Stimulated activated CD4-positive, alpha-beta T cell treated with anti-CD3 and anti-CD28 coated beads, Interleukin-4, amount 100 ng/mL, for 24 hours (primary cell): ENCODE results near the gene URM1.

ENCODE experiments used
- DNase-seq: peaks from one replicate; pipeline ENCODE4 v3.0.0-alpha.2; 2020

URM1 gene

GRCh38 chr9:128388150-128388549 lies 17.0 kb downstream of the URM1 start:
- no peak for DNase-seq

GRCh38 chr9:128389395-128390149 lies 18.4 kb downstream of the URM1 start:
- no peak for DNase-seq

GRCh38 chr9:128390150-128390812 lies 19.1 kb downstream of the URM1 start:
- no peak for DNase-seq

GRCh38 chr9:128390813-128391711 lies 19.9 kb downstream of the URM1 start:
- DNase-seq, result no peak

GRCh38 chr9:128391956-128392301 lies 20.8 kb downstream of the URM1 start:
- no peak for DNase-seq

- DNase-seq, result no peak
Observed at GRCh38 chr9:128392302-128393144, 21.3 kb downstream of the URM1 start.

DNA sequence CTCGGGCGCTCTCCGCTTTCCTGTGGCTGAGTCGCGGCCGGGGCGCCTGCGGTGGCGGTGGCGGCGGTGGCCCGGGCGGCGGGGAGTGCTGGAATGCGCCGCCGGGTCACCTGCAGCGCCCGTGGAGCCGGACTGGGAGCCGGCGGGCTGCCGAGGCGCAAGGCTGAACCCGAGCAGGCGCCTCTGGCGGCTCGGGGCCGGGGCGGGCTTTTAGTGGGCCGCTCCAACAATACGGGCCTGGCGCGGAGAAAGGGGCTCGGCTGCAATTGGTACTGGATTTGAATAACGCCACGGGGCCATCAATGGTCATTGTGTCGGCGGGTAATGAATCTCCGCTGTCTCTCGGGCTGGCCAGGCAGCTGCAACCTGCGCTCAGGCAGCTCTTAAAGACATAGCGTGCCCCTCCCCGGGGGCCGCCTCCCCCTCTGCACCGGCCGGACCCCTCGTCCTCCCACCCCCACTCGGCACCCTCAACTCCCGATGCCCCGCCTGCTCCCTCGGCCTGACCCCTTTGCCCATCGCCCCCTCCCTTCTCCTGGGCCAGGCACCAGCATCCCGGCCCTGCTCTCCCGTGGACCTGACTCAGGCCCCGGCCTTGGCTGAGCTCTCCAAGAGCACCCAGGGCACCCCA lies 22.1 kb downstream of the URM1 start:
- DNase-seq, result no peak

DNA sequence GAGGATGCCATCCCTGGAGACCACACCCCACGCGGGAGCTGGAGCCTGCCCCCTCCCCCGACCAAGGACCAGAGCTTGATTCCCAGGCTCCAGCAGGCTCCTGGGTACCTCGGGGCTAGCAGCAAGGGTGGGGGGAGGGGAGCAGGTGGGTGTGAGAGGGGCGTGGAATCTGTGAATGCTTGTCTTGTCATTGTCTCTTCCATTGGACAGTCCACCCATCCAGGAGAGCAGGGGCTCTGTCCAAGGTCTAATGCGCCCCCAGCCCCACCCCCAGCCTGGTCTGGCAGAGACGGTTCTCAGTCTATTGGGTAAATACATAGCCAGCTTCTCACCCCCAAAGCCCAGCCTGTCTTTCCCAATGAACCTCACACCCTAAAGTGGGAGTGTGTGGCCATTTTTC lies 22.8 kb downstream of the URM1 start:
- no peak for DNase-seq

DNA sequence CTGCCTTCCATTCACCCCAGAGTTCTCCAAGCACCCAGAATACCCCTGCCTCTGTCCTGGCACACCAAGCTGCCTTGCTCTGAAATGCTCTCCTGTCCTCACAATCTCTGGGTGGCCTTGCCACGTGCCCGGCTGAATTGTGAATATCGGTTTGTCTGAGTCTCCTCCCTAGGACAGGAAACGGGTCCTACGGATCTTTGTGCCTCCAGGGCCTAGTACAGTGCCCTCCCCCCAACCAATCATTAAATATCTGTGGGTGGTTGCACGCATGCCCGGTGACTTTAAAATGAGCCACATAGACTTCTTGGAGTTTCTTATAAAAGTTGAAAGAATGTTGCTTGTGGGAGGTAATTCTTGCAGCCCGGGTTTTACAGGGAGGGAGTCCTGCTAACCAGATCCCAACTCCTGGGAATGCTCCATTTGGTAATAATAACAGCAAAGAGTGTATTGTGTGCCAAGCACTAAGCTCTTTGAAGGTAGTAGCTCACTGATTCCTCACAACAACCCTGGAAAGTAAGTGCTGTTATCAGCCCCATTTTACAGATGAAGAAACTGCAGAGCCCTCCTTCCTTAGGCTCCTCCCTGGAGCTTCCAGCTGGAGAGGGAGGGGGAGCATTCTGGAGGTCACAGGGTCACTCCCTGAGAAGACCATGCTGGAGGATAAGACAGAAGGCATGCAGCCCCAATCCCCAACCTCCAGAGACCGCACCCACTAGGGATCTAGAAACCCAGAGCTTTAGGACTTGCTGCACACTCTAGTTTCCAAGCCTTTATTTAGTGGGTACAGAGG lies 23.4 kb downstream of the URM1 start:
- DNase-seq, result no peak

GRCh38 chr9:128396970-128397613 lies 25.9 kb downstream of the URM1 start:
- DNase-seq, result no peak

GRCh38 chr9:128397831-128398230 lies 26.7 kb downstream of the URM1 start:
- DNase-seq, result no peak

GRCh38 chr9:128399861-128400260 lies 28.7 kb downstream of the URM1 start:
- no peak for DNase-seq

DNA sequence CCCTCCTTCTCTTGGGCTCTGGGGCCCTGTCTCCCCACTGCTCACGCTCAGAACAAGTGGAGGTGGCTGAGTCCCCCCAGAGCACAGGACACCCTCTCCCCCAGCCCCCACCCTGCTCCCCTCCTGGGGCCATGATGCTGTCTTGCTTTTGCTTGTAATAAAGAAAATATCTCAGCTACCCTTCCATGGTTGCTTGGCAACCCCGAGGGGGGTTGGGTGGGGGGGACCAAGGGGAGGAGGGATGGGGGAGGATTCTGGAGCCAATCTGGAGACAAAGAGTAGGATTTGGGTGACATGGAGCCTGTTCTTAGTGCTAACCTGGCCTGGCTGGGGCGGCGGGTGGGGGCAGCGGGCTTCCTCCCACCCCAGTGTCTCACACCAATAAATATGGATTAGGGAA lies 33.4 kb downstream of the URM1 start:
- no peak for DNase-seq

GRCh38 chr9:128405077-128405779 lies 34.1 kb downstream of the URM1 start:
- no peak for DNase-seq

- no peak for DNase-seq
Observed at GRCh38 chr9:128405780-128406171, 34.6 kb downstream of the URM1 start.

GRCh38 chr9:128406848-128407391 lies 35.7 kb downstream of the URM1 start:
- no peak for DNase-seq

- no peak for DNase-seq
Observed at GRCh38 chr9:128408963-128409431, 37.8 kb downstream of the URM1 start.

DNA sequence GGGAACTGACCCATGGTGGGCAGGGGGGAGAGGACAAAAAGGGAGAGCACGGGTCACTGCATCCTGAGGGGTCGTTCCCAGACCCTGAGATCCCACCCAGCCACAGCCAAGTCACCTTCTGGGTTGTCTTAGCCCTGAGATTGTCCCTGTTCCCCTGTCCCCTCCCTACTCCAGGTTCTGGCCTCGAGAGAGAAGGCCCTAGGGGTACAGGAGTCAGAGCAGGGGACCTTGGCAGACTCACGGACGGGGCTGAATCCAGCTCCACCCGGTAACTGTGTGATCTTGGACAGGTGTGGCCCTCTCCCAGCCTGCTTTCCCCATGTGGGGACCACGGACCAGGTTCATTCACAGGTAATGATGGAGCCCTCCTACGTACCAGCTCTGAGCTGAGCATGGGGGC lies 38.3 kb downstream of the URM1 start:
- DNase-seq, result no peak

DNA sequence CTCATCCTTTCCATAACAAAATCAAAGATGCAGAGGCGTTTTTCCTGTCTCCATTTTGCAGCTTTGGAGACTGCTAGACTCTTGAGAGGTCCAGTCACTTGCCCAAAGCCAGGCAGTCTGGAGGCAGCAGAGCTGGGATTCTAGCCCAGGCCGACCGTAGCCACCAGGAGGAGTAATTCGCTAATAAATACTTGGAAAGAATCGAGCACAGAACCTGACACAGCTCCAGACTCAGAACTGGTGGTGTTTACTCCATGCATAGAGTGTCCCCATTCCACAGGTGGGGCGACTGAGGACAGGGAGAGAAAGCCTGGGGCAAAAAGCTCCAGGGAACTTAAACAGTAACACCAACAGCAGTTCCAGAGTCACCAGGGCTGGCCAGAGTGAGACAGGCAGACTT lies 38.8 kb downstream of the URM1 start:
- no peak for DNase-seq
